Osteocyte (in vitro differentiated cells): ENCODE data around the gene MCCD1. TPM values are rescaled to one million over a fixed set of nuclear protein-coding genes. Genes with fewer than 3 reads are reported as not detected.

ENCODE experiments used
- DNase-seq: peaks from one replicate; pipeline ENCODE4 v3.0.0; 2021; ENCODE audit warnings: mixed read lengths; ENCODE audit not compliant: unreplicated experiment; ENCODE audit errors: extremely low spot score
- H3K27ac Mint-ChIP-seq: one replicate; pipeline ENCODE4 v1.8.0; 2021; ENCODE audit warnings: mild to moderate bottlenecking, mixed read lengths; ENCODE audit not compliant: unreplicated experiment
- H3K27me3 Mint-ChIP-seq: one replicate; pipeline ENCODE4 v1.8.0; 2021; ENCODE audit warnings: mixed read lengths; ENCODE audit not compliant: unreplicated experiment
- H3K36me3 Mint-ChIP-seq: one replicate; pipeline ENCODE4 v1.8.0; 2021; ENCODE audit warnings: mixed read lengths; ENCODE audit not compliant: unreplicated experiment
- H3K4me1 Mint-ChIP-seq: one replicate; pipeline ENCODE4 v1.8.0; 2021; ENCODE audit warnings: mixed read lengths; ENCODE audit not compliant: unreplicated experiment
- H3K4me3 Mint-ChIP-seq: one replicate; pipeline ENCODE4 v1.8.0; 2021; ENCODE audit warnings: mild to moderate bottlenecking, moderate library complexity, mixed read lengths; ENCODE audit not compliant: unreplicated experiment
- H3K9me3 Mint-ChIP-seq: one replicate; pipeline ENCODE4 v1.8.0; 2021; ENCODE audit warnings: mixed read lengths; ENCODE audit not compliant: unreplicated experiment
- total RNA-seq: library from RNA; stranded (reverse); gene quantifications from 2 replicates; pipeline ENCODE4 v1.2.1, GENCODE V29; 2021
- TF ChIP-seq, protein P1 (sequence below): fragments of 200-600 bp; sonication (generic); IDR thresholded peaks from 2 replicates; pipeline ENCODE4 v1.5.0; 2021; ENCODE audit warnings: antibody characterized with exemption, mild to moderate bottlenecking, moderate library complexity

Gene MCCD1
- total RNA-seq, 1 donor from 2014 or later = not detected

- H3K4me3 Mint-ChIP-seq = no peak overlapping the region
- no peak for DNase-seq
- peaks cover 32% of the 10 kb centered on the region for H3K36me3 Mint-ChIP-seq
- H3K9me3 Mint-ChIP-seq = no peaks in the 10 kb centered on the region
- peaks cover 25% of the 10 kb centered on the region for H3K4me1 Mint-ChIP-seq
- H3K27ac Mint-ChIP-seq = peak overlapping the region; percentile 72
- TF ChIP-seq, protein P1, sequence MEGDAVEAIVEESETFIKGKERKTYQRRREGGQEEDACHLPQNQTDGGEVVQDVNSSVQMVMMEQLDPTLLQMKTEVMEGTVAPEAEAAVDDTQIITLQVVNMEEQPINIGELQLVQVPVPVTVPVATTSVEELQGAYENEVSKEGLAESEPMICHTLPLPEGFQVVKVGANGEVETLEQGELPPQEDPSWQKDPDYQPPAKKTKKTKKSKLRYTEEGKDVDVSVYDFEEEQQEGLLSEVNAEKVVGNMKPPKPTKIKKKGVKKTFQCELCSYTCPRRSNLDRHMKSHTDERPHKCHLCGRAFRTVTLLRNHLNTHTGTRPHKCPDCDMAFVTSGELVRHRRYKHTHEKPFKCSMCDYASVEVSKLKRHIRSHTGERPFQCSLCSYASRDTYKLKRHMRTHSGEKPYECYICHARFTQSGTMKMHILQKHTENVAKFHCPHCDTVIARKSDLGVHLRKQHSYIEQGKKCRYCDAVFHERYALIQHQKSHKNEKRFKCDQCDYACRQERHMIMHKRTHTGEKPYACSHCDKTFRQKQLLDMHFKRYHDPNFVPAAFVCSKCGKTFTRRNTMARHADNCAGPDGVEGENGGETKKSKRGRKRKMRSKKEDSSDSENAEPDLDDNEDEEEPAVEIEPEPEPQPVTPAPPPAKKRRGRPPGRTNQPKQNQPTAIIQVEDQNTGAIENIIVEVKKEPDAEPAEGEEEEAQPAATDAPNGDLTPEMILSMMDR = no peak
- no peaks in the 10 kb centered on the region for H3K27me3 Mint-ChIP-seq
Measured at GRCh38 chr6:31559606-31559957, 30.8 kb downstream of the MCCD1 start.

- H3K4me1 Mint-ChIP-seq = peaks cover 25% of the 10 kb centered on the region
- TF ChIP-seq, protein P1 = no peak
- no peaks in the 10 kb centered on the region for H3K9me3 Mint-ChIP-seq
- DNase-seq = no peak
- H3K4me3 Mint-ChIP-seq = no peak overlapping the region
- H3K36me3 Mint-ChIP-seq = peaks cover 30% of the 10 kb centered on the region
- peak overlapping the region; percentile 72 for H3K27ac Mint-ChIP-seq
- no peaks in the 10 kb centered on the region for H3K27me3 Mint-ChIP-seq
Measured at GRCh38 chr6:31559958-31560696, 31.4 kb downstream of the MCCD1 start.

DNA sequence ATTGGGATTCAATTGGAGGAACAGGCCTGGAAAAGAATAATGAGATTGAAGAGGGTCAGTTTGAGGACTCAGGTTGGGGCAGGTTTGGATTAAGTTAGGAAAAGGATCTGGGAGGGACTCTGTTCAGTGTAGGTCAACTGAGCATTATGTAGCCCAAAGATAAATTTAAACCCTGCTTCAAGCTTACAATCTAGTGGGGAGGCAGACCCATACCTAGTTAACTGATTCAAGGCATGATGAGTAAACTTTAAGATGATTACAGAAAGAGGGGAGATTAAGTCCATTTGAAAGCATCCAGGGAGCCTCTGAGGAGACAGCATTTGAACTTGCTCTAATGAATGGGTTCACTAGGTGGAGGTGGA, 31.9 kb downstream of the MCCD1 start:
- Mint-ChIP-seq H3K4me3 (no peak overlapping the region), H3K9me3 (no peaks in the 10 kb centered on the region), H3K36me3 (peaks cover 30% of the 10 kb centered on the region), H3K27me3 (no peaks in the 10 kb centered on the region), H3K4me1 (peaks cover 25% of the 10 kb centered on the region), H3K27ac (peak overlapping the region; percentile 48)
- TF ChIP-seq, protein P1 = no peak
- no peak for DNase-seq

DNA sequence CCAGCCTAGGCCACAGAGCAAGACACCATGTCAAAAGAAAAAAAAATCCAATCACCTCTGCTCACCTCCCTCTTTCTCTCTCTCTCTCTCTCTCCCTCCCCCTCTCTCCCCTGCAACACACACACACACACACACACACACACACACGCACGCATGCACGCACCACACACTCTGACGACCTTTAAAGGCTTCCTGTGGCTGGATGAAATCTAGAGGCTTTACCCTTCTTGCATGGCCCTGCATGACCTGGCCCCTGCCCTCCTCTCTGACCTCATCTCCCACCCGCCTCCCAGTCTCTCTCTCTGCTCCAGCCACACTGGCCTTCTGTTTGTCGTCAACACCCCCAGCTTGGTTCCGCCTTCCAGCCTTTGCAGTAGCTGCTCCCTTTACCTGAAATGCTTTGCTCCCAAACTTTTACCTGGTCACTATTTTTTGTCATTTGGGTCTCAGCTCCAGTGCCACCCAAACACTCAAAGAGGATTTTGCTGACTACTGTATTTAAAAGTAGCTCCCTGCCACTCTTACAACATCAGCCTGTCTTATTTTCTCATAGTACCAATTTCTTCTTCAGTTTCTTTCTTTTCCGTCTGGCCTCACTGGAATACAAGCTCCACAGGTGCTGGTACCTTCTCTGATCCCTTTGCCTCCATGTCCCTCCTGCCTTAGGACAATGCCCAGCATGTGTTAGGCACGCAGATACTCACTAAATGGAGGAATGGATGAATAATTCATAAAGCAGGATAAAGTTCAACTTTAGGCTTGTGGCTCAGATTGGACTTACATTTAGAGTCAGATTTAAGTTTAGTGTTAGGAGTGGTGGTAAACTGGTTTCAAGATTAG, 39.0 kb downstream of the MCCD1 start:
- H3K4me3 Mint-ChIP-seq = no peak overlapping the region
- no peak overlapping the region for H3K27ac Mint-ChIP-seq
- DNase-seq = no peak
- TF ChIP-seq, protein P1 = no peak
- H3K4me1 Mint-ChIP-seq = peaks cover 2% of the 10 kb centered on the region
- no peaks in the 10 kb centered on the region for H3K36me3 Mint-ChIP-seq
- H3K9me3 Mint-ChIP-seq = no peaks in the 10 kb centered on the region
- H3K27me3 Mint-ChIP-seq = peaks cover 6% of the 10 kb centered on the region

GRCh38 chr6:31568537-31568961, 39.8 kb downstream of the MCCD1 start:
- DNase-seq = no peak
- Mint-ChIP-seq H3K9me3 (no peaks in the 10 kb centered on the region), H3K27me3 (peaks cover 6% of the 10 kb centered on the region), H3K4me1 (no peaks in the 10 kb centered on the region), H3K36me3 (no peaks in the 10 kb centered on the region), H3K27ac (no peak overlapping the region), H3K4me3 (no peak overlapping the region)
- TF ChIP-seq, protein P1 = no peak
